ENCODE data around the gene TAF1D.
"Not testable (repeated sequence)": the region's sequence is repeated elsewhere in the genome, so short reads cannot be mapped to it uniquely, and the experiment has no call there.

The TAF1D gene

GRCh38 chr11:93747122-93747521 lies 5.8 kb upstream of the TAF1D start:
- DNase-seq (ENCODE audit: low read depth in 3 of 3) = no peak

DNA sequence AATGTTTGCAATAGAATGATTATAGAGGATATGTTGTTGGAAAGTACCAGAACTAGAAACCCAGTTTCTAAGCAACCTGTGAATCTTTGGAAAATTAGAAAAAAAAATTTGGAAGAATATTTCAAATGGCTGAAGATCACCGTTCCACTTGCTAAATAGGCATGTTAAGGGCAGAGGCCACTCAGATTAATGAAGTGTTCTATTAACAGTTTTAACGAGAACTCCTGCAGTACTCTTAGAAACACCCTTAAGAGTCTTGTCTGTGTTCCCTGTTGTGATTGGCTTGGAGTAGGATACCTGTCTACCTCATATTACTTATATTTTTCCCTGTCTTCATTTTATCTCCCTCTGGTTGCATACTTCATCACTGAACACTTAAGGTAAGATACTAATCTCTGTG lies 4.8 kb upstream of the TAF1D start:
- DNase-seq (ENCODE audit: low read depth in 3 of 3) = no peak

DNA sequence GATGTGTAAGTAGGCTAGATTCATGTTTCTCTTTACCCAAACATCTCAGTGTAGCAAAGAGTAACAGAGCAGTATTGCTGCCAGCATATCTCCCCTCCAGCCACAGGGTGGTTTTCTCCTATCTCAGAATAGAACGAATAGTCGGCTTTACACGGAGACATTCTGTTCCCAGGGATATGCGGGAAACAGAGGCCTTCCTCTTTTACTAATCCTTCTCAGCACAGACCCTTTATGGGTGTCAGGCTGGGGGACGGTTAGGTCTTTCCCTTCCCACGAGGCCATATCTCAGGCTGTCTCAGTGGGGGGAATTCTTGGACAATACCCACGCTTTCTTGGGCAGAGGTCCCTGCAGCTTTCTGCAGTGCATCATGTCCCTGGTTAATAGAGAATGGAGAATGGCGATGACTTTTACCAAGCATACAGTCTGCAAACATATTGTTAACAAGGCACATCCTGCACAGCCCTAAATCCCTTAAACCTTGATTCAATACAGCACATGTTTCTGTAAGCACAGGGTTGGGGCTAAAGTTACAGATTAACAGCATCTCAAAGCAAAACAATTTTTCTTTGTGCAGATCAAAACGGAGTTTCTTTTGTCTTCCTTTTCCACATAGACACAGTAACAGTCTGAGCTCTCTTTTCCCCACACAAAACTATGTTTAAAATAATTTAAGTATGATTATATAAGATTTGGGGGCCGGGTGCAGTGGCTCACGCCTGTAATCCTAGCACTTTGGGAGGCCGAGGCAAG lies 3.9 kb upstream of the TAF1D start:
- DNase-seq (ENCODE audit: low read depth in 3 of 3) = not testable (repeated sequence)

DNA sequence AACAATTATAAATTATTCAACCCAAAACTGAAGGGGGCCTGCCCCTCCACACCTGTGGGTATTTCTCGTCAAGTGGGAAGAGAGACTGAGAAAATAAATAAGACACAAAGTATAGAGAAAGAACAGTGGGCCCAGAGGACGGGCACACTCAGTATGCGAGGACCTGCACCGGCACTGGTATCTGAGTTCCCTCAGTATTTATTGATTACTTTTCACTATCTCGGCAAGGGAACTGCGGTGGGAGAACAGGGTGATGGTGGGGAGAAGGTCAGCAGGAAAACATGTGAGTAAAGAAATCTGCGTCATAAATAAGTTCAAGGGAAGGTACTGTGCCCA lies 3.3 kb upstream of the TAF1D start:
- DNase-seq (ENCODE audit: low read depth in 3 of 3) = no peak

DNA sequence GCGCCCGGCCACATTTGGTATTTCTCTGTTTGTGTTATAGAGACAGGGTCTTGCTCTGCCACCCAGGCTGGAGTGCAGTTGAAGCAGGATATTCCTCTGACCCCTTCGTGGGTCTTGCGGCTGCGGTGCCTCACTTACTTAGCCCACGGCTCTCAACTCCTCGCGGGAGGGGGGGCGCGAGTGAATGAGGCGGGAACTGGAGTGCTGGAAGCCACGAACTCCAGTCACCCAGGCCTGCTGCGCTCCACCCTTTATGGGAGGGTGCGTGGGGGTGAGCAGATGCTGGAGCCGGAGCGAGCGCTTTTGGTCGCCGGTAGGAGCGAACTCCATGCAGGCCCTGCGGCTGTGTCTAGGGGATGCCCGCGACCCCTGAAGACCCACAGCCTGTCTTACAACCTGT lies 2.0 kb upstream of the TAF1D start:
- DNase-seq (ENCODE audit: low read depth in 3 of 3) = no peak

- DNase-seq (ENCODE audit: low read depth in 3 of 3) = no peak
Observed at GRCh38 chr11:93741882-93742226, 559 bp upstream of the TAF1D start.

GRCh38 chr11:93740730-93741093 lies 583 bp downstream of the TAF1D start:
- peak; percentile 39 to 50 (median 44) for DNase-seq (ENCODE audit: low read depth in 3 of 3)

- DNase-seq (ENCODE audit: low read depth in 3 of 3) = peak in 1 of 3 experiments; percentile 16
Observed at GRCh38 chr11:93740031-93740729, 1.1 kb downstream of the TAF1D start.

DNA sequence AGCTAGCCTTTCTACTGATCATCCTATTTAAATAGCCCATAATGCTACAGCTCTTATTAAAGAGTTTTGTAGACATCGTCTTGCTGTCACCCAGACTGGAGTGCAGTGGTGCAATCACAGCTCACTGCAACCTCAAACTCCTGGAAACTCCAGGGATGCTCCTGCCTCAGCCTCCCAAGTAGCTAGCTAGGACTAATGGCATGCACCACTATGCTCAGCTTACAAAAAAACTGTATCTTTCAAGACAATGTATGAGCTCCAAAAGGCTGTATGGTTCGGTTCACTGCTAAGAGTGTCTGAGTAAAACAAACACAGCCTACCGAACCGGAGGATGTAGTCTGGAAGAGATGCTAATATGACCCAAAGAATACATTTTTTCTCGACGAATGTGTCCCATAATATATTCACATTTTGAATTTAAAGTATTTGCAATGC lies 2.6 kb downstream of the TAF1D start:
- no peak for DNase-seq (ENCODE audit: low read depth in 3 of 3)

- no peak for DNase-seq (ENCODE audit: low read depth in 3 of 3)
Observed at GRCh38 chr11:93737904-93738612, 3.2 kb downstream of the TAF1D start.

DNA sequence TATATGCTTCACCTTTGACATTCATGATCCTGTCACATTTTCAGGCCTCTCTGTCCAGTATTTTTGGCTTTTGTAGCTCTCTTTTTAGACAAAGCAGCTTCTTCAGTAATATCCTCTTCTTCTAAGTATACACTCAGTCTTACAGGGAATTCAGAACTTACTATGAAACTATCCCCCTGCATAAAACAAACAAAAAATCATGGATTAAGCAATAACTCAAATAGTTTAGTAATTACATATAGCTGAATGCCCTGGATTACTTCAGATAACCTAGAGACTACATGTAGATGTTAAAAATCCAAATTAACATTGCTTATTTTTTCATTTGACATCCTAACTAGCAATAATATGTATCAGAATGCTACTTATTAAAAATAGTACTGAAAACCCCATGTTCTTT lies 5.2 kb downstream of the TAF1D start:
- DNase-seq (ENCODE audit: low read depth in 3 of 3) = no peak

DNA sequence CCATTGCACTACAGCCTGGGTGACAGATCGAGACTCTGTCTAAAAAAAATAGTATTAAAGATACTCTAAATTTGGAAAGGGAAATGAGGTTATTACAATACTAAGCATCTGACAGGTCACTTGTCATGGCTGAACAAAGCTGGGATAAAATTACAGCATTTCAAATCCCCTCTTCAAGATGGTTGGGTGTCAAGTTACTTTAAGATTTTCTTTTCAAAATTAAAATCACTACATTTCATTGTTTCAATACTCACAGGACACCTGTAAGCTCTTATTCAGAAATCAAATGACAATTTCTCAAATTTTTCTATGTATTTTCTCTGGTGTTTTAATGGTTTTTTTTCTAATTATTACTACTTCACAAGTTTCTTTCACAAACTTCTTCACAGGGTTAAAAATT lies 5.7 kb downstream of the TAF1D start:
- no peak for DNase-seq (ENCODE audit: low read depth in 3 of 3)

DNA sequence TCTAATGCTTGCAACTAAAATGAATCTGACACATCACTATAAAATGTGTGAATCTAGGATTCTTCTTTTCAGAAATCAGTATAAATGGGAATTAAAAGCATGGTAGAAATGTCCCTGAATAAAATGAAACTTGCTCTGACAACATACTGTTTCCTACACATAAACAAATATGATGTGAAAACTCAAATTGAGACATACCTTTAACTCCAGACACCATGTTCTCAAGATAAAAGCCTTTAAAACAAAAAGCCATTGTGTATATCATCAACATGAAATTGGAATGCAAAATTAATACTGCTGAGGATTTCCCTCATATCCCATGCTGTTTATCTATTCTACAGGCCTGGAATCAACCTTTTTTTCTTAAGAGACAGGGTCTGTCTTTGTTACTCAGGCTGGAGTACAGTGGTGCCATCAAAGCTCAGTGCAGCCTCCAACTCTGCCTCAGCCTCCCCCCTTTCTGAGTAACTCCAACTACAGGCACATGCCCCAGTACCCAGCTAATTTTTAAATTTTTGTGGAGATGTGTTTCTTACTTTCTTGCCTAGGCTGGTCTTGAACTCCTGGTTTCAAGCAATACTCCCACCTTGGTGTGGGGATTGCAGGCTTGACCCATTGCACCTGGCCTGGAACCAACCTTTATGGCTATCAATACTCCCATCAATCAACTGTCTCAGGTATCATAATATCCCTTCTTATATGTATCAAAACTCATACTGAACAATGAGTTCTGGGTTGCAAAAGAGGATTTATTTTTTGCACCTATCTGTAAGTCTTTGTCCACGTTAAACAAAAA lies 6.7 kb downstream of the TAF1D start:
- no peak for DNase-seq (ENCODE audit: low read depth in 3 of 3)

DNA sequence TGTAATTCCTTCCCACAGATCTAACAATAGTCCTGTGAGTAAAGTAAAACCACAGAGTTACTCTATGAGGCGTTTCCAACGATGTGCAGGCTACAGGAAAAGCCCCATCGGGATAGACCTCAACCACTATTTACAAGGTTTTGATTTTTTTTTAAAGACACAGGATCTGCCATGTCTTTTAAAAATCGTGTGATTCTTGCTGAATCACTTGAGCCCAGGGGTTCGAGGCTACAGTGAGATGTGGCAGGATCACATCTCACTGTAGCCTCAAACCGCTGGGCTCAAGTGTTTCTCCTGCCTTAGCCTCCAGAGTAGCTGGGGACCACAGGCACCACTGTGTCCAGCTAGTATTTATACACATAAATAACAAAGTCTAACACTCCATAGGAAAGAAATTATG lies 7.8 kb downstream of the TAF1D start:
- no peak for DNase-seq (ENCODE audit: low read depth in 3 of 3)

- no peak for DNase-seq (ENCODE audit: low read depth in 3 of 3)
Observed at GRCh38 chr11:93732237-93732892, 8.9 kb downstream of the TAF1D start.

DNA sequence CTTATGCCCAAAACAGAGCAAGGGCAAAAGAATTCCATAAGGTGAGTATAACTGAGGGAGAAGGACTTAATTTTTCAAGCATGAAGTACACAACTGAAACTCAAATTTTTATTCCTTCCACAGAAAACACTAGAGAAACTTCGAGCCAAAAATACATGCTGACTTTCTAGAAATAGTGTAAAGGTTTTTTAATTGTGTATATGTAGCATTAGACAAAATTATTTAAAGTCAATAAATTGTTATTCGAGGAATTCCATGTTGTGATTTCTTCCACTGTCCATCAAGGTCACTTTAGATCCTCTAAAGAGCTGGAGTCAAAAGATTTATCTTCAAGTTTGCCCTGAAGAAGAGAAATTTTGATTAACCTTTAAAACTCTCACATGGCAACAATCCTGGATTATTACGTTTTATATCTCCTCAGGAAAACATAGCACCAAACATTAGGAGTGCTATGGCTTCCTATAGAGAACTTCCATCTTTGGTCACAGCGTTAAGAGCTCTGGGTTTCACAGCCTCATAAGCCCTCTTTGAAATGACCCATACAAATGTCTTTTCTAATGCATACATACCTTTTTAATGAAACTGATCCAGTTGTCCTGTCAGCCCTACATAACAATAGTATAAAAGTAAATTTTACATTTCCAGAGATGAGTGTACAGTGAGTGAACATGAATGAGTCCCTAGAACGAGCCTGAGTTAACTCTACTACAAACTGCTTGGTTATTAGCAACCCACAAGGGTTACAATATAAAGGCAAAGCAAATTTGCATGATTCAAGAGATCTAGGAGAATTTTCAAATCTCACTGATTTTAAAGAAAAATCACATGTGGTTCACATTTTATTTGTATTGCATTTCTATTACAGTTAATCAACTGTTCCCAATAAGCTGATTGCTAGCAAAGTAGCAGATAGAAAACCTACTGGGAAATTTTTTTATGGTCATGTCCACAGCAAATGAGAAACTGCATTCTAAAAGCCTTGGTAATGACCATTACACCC lies 10.9 kb downstream of the TAF1D start:
- no peak for DNase-seq (ENCODE audit: low read depth in 3 of 3)

GRCh38 chr11:93729129-93729616 lies 12.1 kb downstream of the TAF1D start:
- no peak for DNase-seq (ENCODE audit: low read depth in 3 of 3)

DNA sequence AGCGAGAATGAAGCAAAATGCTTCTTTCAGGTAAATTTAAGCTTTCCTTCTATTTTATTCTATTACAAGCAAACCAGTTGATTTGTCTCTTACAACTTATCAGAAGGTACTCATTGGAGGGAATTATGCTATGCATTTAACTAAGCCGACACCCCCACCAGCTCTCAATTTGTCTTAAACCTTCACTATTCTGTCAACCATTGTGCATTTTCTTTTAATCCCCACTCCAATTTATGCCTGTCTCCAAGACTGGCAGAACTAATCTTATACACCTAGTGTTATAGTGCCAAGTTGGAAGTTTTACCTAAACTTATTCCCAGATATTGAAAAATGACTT lies 12.5 kb downstream of the TAF1D start:
- DNase-seq (ENCODE audit: low read depth in 3 of 3) = no peak

GRCh38 chr11:93727985-93728791 lies 13.1 kb downstream of the TAF1D start:
- DNase-seq (ENCODE audit: low read depth in 3 of 3) = no peak

DNA sequence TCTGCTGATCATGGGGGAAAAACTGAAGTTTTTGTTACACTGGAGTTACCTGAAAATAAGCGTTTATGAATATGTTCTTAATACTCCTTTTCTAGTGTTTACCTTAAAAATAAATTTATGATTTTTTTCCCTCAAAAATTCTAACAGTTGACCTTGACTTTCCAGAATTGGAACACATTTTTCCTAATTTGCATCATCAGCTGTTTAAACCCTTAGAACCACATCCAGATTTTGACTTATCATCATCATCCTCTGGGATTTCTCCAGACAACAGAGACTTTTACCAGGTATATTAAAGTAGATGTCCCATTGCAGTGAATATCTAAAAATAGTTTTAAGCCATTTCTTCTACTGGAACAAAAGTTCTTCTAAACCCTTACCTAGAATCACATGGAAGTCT lies 17.2 kb downstream of the TAF1D start:
- no peak for DNase-seq (ENCODE audit: low read depth in 3 of 3)

All from stimulated activated CD4-positive, alpha-beta T cell treated with anti-CD3 and anti-CD28 coated beads, TNF-alpha, amount 100 ng/mL, for 4 hours (primary cell).